WI38 (cell line): ENCODE results near the gene FABP2.
"Not testable (repeated sequence)": the region's sequence is repeated elsewhere in the genome, so short reads cannot be mapped to it uniquely, and the experiment has no call there.

Source experiments
- H3K4me3 ChIP-seq: 2 replicates; pipeline ENCODE4 v1.5.1; 2011; ENCODE audit warnings: low read depth, mild to moderate bottlenecking, control low read depth, low read length
- CTCF ChIP-seq: IDR thresholded peaks from 2 replicates; pipeline ENCODE4 v1.5.1; 2012; ENCODE audit warnings: low read depth, mild to moderate bottlenecking, control low read depth, low read length

The FABP2 gene

GRCh38 chr4:119281393-119281792 is 40.5 kb downstream of the FABP2 start:
- TF ChIP-seq CTCF = no peak

GRCh38 chr4:119279945-119280344 is 42.0 kb downstream of the FABP2 start:
- not testable (repeated sequence) for H3K4me3 ChIP-seq

More at GRCh38 chr4:119281393-119281792, 40.5 kb downstream of the FABP2 start:
- H3K4me3 ChIP-seq = no peak overlapping the region

GRCh38 chr4:119279541-119279940 is 42.4 kb downstream of the FABP2 start:
- H3K4me3 ChIP-seq = not testable (repeated sequence)

GRCh38 chr4:119271361-119272085 is 50.4 kb downstream of the FABP2 start:
- TF ChIP-seq CTCF = no peak
- no peak overlapping the region for H3K4me3 ChIP-seq

- TF ChIP-seq CTCF = no peak
- H3K4me3 ChIP-seq = no peak overlapping the region
Measured at GRCh38 chr4:119268466-119268865, 53.5 kb downstream of the FABP2 start.
